Measurements from ENCODE around the gene AMY2B. TPM values are rescaled to one million over a fixed set of nuclear protein-coding genes. Genes with fewer than 3 reads are reported as not detected.
"Not testable (repeated sequence)": the region's sequence is repeated elsewhere in the genome, so short reads cannot be mapped to it uniquely, and the experiment has no call there.

AMY2B gene
- total and polyA plus RNA-seq, 9 of the 15 experiments (the other 6 are each of a cell fraction or from before 2014, with no cell fraction given), result 0.22 to 2.0 (median 0.49) TPM

DNA sequence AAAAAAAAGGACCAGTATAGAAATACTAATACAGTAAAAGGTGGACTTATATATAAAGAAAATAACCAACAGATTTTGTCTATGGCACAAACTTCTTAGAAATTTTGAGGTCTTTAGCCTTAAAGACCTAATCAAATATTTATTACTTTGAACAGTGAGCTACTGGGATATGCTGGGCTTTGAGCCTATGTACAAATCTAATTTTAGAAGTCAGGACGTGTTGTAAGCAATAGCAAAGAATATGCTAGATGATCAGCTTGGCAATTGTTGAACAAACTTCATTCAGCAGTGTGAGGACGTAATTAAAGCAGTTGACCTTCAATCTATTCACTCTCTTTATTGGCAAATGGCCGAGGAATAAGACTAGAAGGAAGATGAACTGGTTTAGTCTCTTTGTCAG, 31.4 kb downstream of the AMY2B start:
- H2AFZ ChIP-seq (ENCODE audit: low read depth, low read length); H3K4me1 ChIP-seq (replicated peaks in 1 of 2; ENCODE audit: control insufficient read depth in 2 of 2, insufficient read depth in 2 of 2, low read length in 2 of 2); H3K36me3 ChIP-seq (ENCODE audit: control insufficient read depth, insufficient read depth, low read length); ATAC-seq; H3K27me3 ChIP-seq (ENCODE audit: control insufficient read depth in 2 of 2, insufficient read depth in 2 of 2, low read length in 2 of 2); POLR2A ChIA-PET; H3K27ac ChIP-seq (ENCODE audit: extremely low read depth, low read depth, low read length); DNase-seq (ENCODE audit: extremely low read depth in 1 of 4, low spot score in 3 of 4); H3K4me2 ChIP-seq (ENCODE audit: insufficient read depth, low read length); in situ Hi-C loops (cut with MboI); FAIRE-seq; H3K4me3 ChIP-seq; H3K9ac ChIP-seq (ENCODE audit: insufficient read depth in 1 of 2, low read depth in 2 of 2, low read length in 2 of 2); BruUV-seq (replicated peaks); H3K9me3 ChIP-seq (replicated peaks; ENCODE audit: control insufficient read depth, insufficient read depth, low read depth, low read length); H4K20me1 ChIP-seq (replicated peaks; ENCODE audit: control insufficient read depth, insufficient read depth, low read length); H3K9me1 ChIP-seq (ENCODE audit: control insufficient read depth, insufficient read depth, low read length); CTCF ChIA-PET (ENCODE audit: low intra/inter-chr PET ratio); intact Hi-C loops (cut with micrococcal nuclease); H3K79me2 ChIP-seq (ENCODE audit: control insufficient read depth, insufficient read depth, low read length): not testable (repeated sequence)
- no CpG with 5 or more reads among the region's 3 CpGs for WGBS (ENCODE audit: insufficient coverage, low coverage, missing lambda C conversion rate)

DNA sequence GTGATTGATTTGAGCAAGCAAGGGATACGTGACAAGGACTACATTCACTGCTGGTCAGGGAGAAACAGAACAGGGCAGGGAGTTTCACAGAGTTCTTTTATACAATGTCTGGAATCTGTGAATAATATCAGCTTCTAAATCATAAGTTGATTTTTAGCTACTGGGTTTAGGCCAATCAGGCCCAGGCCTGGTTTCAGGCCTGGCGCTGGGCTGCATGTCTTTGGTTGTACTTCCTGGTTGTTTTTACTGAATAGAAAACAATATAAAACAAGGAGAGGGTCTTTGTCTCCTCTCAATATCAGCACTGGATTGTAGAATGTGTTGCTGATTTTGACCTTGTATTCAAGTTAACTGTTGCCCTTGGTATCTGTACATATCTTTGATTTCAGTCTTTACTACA, 45.0 kb downstream of the AMY2B start:
- Histone ChIP-seq H3K36me3 (ENCODE audit: control insufficient read depth, insufficient read depth, low read length) (no peaks in the 10 kb centered on the region), H3K27me3 (ENCODE audit: control insufficient read depth in 2 of 2, insufficient read depth in 2 of 2, low read length in 2 of 2) (no peaks in the 10 kb centered on the region), H3K9ac (ENCODE audit: insufficient read depth in 1 of 2, low read depth in 2 of 2, low read length in 2 of 2) (no peak overlapping the region), H3K4me2 (ENCODE audit: insufficient read depth, low read length) (no peak overlapping the region), H3K79me2 (ENCODE audit: control insufficient read depth, insufficient read depth, low read length) (no peaks in the 10 kb centered on the region), H4K20me1 (replicated peaks; ENCODE audit: control insufficient read depth, insufficient read depth, low read length) (no peaks in the 10 kb centered on the region), H3K4me3 (no peak overlapping the region), H3K9me1 (ENCODE audit: control insufficient read depth, insufficient read depth, low read length) (no peaks in the 10 kb centered on the region), H3K27ac (ENCODE audit: extremely low read depth, low read depth, low read length) (no peak overlapping the region), H3K9me3 (replicated peaks; ENCODE audit: control insufficient read depth, insufficient read depth, low read depth, low read length) (no peaks in the 10 kb centered on the region), H2AFZ (ENCODE audit: low read depth, low read length) (no peak overlapping the region), H3K4me1 (replicated peaks in 1 of 2; ENCODE audit: control insufficient read depth in 2 of 2, insufficient read depth in 2 of 2, low read length in 2 of 2) (no peaks in the 10 kb centered on the region)
- no peak for DNase-seq (ENCODE audit: extremely low read depth in 1 of 4, low spot score in 3 of 4)
- TF ChIP-seq MED1 (CRISPR knock-in tag; IDR thresholded peaks at IDR 0.05; ENCODE audit: borderline replicate concordance), result no peak
- no peak for TF ChIP-seq POU5F1 (IDR thresholded peaks at IDR 0.05; ENCODE audit: borderline replicate concordance, low read depth, low read length, partially characterized antibody)
- no peak for FAIRE-seq
- ChIA-PET POLR2A (no interaction called here), CTCF (ENCODE audit: low intra/inter-chr PET ratio) (no interaction called here)
- in situ Hi-C loops (cut with MboI), result no loop called here
- 0% methylated on average over 2 of the region's 2 CpGs for WGBS (ENCODE audit: insufficient coverage, low coverage, missing lambda C conversion rate)
- no peak for ATAC-seq
- intact Hi-C loops (cut with micrococcal nuclease), result no loop called here
- no TSS peak for BruUV-seq (replicated peaks)

- POLR2A ChIA-PET; FAIRE-seq; H3K9me3 ChIP-seq (replicated peaks; ENCODE audit: control insufficient read depth, insufficient read depth, low read depth, low read length); H3K4me2 ChIP-seq (ENCODE audit: insufficient read depth, low read length); H3K4me1 ChIP-seq (replicated peaks in 1 of 2; ENCODE audit: control insufficient read depth in 2 of 2, insufficient read depth in 2 of 2, low read length in 2 of 2); ATAC-seq; H3K36me3 ChIP-seq (ENCODE audit: control insufficient read depth, insufficient read depth, low read length); H3K27me3 ChIP-seq (ENCODE audit: control insufficient read depth in 2 of 2, insufficient read depth in 2 of 2, low read length in 2 of 2); CTCF ChIA-PET (ENCODE audit: low intra/inter-chr PET ratio); H3K27ac ChIP-seq (ENCODE audit: extremely low read depth, low read depth, low read length); in situ Hi-C loops (cut with MboI); H4K20me1 ChIP-seq (replicated peaks; ENCODE audit: control insufficient read depth, insufficient read depth, low read length); DNase-seq (ENCODE audit: extremely low read depth in 1 of 4, low spot score in 3 of 4); H2AFZ ChIP-seq (ENCODE audit: low read depth, low read length); H3K9me1 ChIP-seq (ENCODE audit: control insufficient read depth, insufficient read depth, low read length); H3K79me2 ChIP-seq (ENCODE audit: control insufficient read depth, insufficient read depth, low read length); H3K4me3 ChIP-seq; intact Hi-C loops (cut with micrococcal nuclease); H3K9ac ChIP-seq (ENCODE audit: insufficient read depth in 1 of 2, low read depth in 2 of 2, low read length in 2 of 2); BruUV-seq (replicated peaks): not testable (repeated sequence)
- WGBS (ENCODE audit: insufficient coverage, low coverage, missing lambda C conversion rate), result 4% methylated on average over 3 of the region's 3 CpGs
Observed at GRCh38 chr1:103616994-103617477, 45.6 kb downstream of the AMY2B start, which contains the start of gene AMY2A. Gene AMY2A (plus strand): TSS chr1:103617427. CDS start chr1:103617441, 14 bp downstream.

DNA sequence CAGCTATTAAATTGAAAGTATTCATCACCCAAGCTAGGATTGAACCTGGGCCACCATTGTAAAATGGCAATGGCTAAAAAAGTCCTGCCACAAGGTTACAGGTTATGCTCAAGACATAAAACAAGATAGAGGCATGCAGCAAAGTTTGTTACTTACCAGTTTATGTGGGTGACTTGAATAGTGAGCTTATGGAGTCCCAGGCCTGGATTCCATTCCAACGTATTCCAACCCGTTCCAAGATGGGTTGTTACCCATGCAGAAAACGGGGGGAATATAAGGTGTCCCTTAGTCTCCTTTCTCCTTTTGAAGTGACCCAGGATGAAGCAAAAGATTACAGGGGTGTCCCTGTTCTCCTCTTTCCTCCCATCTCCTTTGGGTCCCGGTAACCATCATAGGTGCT, 56.0 kb downstream of the AMY2B start:
- H3K9me3 ChIP-seq (replicated peaks; ENCODE audit: control insufficient read depth, insufficient read depth, low read depth, low read length); H3K27ac ChIP-seq (ENCODE audit: extremely low read depth, low read depth, low read length); H3K4me1 ChIP-seq (replicated peaks in 1 of 2; ENCODE audit: control insufficient read depth in 2 of 2, insufficient read depth in 2 of 2, low read length in 2 of 2); ATAC-seq; BruUV-seq (replicated peaks); DNase-seq (ENCODE audit: extremely low read depth in 1 of 4, low spot score in 3 of 4); intact Hi-C loops (cut with micrococcal nuclease); in situ Hi-C loops (cut with MboI); H3K27me3 ChIP-seq (ENCODE audit: control insufficient read depth in 2 of 2, insufficient read depth in 2 of 2, low read length in 2 of 2); FAIRE-seq; H3K9me1 ChIP-seq (ENCODE audit: control insufficient read depth, insufficient read depth, low read length); H2AFZ ChIP-seq (ENCODE audit: low read depth, low read length); H3K36me3 ChIP-seq (ENCODE audit: control insufficient read depth, insufficient read depth, low read length); H4K20me1 ChIP-seq (replicated peaks; ENCODE audit: control insufficient read depth, insufficient read depth, low read length); H3K4me2 ChIP-seq (ENCODE audit: insufficient read depth, low read length); H3K4me3 ChIP-seq; H3K9ac ChIP-seq (ENCODE audit: insufficient read depth in 1 of 2, low read depth in 2 of 2, low read length in 2 of 2); CTCF ChIA-PET (ENCODE audit: low intra/inter-chr PET ratio); H3K79me2 ChIP-seq (ENCODE audit: control insufficient read depth, insufficient read depth, low read length); POLR2A ChIA-PET: not testable (repeated sequence)
- 0% methylated on average over 3 of the region's 4 CpGs for WGBS (ENCODE audit: insufficient coverage, low coverage, missing lambda C conversion rate)

All from K562 (cell line).